ENCODE results near the gene TMEM151B.

The TMEM151B gene

DNA sequence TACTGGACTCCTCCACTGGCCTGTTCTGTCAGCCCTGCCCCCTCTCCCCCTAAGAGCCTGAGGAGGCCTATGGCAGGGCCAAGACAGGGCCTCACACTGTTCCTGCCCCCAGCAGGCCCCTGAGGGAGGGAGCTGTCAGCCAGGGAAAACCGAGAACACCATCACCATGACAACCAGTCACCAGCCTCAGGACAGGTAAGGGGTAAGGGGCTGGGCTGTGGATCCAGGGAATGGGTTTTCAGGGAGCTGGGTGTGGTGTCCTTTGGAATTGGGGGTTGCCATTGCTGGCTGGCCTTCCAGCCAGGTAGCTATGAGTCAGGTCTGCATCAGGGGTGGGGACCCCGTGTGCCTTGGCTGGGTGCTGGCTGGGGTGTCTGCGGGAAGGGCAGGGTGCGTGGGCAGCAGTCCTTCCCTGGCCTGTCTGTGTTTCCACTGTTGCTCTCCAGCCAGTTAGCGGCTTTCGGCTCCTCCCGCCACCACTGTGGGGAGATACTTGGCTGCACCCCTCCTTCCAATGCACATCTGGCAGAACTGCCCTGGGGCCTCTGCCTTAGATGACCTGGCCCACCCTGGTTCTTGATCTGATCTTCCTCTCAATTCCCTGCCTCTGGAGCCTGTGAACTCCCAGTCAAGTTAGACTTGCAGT lies 43.0 kb upstream of the TMEM151B start:
- no peak for DNase-seq
- H3K27ac ChIP-seq, result no peak overlapping the region
- TF ChIP-seq, protein P1, sequence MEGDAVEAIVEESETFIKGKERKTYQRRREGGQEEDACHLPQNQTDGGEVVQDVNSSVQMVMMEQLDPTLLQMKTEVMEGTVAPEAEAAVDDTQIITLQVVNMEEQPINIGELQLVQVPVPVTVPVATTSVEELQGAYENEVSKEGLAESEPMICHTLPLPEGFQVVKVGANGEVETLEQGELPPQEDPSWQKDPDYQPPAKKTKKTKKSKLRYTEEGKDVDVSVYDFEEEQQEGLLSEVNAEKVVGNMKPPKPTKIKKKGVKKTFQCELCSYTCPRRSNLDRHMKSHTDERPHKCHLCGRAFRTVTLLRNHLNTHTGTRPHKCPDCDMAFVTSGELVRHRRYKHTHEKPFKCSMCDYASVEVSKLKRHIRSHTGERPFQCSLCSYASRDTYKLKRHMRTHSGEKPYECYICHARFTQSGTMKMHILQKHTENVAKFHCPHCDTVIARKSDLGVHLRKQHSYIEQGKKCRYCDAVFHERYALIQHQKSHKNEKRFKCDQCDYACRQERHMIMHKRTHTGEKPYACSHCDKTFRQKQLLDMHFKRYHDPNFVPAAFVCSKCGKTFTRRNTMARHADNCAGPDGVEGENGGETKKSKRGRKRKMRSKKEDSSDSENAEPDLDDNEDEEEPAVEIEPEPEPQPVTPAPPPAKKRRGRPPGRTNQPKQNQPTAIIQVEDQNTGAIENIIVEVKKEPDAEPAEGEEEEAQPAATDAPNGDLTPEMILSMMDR (IDR thresholded peaks at IDR 0.05; ENCODE audit: low read depth, low read length), result no peak
- peaks cover 58% of the 10 kb centered on the region for H3K36me3 ChIP-seq
- H3K27me3 ChIP-seq (ENCODE audit: insufficient read depth, low read depth, severe bottlenecking), result no peaks in the 10 kb centered on the region
- no peaks in the 10 kb centered on the region for H3K9me3 ChIP-seq (ENCODE audit: severe bottlenecking)
- H3K4me3 ChIP-seq (ENCODE audit: low read depth, low read length), result no peak overlapping the region

DNA sequence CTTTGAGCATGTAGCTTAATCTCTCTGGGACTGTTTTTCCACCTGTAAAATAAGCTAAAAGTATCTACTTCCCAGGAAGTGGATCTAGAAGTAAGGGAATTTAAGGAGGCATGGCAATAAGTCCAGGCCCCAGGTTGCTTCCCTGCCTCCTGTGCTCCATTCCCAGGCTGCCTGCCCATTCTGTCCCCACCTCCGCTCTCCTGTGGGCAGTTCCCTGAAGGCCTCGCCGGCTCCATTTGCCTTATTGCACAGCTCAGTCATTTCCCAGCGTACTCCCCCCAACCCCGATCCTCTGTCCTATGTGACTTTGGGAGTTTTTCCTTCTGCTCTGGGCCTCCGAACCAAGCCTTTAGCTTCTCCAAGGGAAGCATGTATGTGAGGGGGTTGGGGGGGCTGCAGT lies 42.2 kb upstream of the TMEM151B start:
- H3K36me3 ChIP-seq, result peaks cover 65% of the 10 kb centered on the region
- no peaks in the 10 kb centered on the region for H3K27me3 ChIP-seq (ENCODE audit: insufficient read depth, low read depth, severe bottlenecking)
- TF ChIP-seq, protein P1 (IDR thresholded peaks at IDR 0.05; ENCODE audit: low read depth, low read length), result no peak
- no peak for DNase-seq
- H3K27ac ChIP-seq, result no peak overlapping the region
- H3K9me3 ChIP-seq (ENCODE audit: severe bottlenecking), result no peaks in the 10 kb centered on the region
- H3K4me3 ChIP-seq (ENCODE audit: low read depth, low read length), result no peak overlapping the region

DNA sequence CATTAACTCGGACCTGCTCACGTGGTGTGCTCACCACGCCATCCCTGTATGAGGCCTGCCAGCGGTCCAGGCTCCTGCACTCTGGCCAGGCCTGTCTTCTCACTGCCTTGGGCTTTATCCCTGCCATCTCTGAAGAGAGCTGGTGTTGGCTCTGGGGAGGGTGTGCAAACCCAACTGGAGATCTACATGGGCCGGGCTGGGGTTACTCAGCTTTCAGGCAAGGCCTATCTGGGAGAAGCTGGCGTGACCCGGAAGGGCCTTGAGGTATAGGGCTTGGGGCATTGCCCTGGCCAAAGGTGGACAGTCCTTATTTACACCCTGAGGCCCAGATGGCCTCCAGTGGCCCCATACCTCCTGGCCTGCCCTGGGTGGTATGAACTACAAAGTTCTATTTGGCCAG lies 41.8 kb upstream of the TMEM151B start:
- Histone ChIP-seq H3K36me3 (peaks cover 69% of the 10 kb centered on the region), H3K27me3 (ENCODE audit: insufficient read depth, low read depth, severe bottlenecking) (no peaks in the 10 kb centered on the region), H3K9me3 (ENCODE audit: severe bottlenecking) (no peaks in the 10 kb centered on the region), H3K27ac (no peak overlapping the region), H3K4me3 (ENCODE audit: low read depth, low read length) (no peak overlapping the region)
- DNase-seq, result no peak
- TF ChIP-seq, protein P1 (IDR thresholded peaks at IDR 0.05; ENCODE audit: low read depth, low read length), result no peak

DNA sequence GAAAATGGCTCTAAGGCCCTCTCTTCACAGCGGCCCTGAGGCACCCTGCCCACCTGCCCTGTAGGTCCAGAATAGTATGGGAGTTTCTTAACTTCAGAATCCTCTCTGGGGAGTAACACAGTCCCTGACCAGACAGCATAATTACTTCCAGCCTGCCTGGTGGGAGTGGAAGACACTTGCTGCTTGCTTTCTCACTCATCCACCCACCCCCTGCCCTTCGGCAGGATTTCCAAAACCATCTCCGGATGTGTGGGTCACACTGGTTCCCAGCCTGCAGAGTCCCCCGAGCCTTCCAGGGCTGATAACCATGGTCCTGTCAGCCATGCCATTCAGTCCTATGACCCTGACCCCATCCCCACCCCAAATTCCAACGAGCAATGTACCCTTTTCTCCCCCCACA lies 41.4 kb upstream of the TMEM151B start:
- no peaks in the 10 kb centered on the region for H3K9me3 ChIP-seq (ENCODE audit: severe bottlenecking)
- peaks cover 74% of the 10 kb centered on the region for H3K36me3 ChIP-seq
- H3K27ac ChIP-seq, result no peak overlapping the region
- TF ChIP-seq, protein P1 (IDR thresholded peaks at IDR 0.05; ENCODE audit: low read depth, low read length), result no peak
- no peak overlapping the region for H3K4me3 ChIP-seq (ENCODE audit: low read depth, low read length)
- DNase-seq, result peak; percentile 4
- H3K27me3 ChIP-seq (ENCODE audit: insufficient read depth, low read depth, severe bottlenecking), result no peaks in the 10 kb centered on the region

DNA sequence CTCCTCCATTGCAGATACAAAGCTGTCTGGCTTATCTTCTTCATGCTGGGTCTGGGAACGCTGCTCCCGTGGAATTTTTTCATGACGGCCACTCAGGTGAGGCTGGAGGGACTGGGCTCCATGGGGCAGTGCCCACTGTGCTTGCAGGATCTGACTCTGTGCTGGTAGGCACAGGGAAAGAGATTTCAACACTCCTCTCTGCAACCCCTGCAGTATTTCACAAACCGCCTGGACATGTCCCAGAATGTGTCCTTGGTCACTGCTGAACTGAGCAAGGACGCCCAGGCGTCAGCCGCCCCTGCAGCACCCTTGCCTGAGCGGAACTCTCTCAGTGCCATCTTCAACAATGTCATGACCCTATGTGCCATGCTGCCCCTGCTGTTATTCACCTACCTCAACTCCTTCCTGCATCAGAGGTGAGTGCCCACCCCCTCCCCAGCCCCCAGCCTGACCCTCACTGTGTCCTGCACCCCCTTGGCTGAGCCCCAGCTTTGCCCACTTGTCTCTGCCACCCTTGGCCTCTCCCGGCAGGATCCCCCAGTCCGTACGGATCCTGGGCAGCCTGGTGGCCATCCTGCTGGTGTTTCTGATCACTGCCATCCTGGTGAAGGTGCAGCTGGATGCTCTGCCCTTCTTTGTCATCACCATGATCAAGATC lies 40.7 kb upstream of the TMEM151B start:
- TF ChIP-seq, protein P1 (IDR thresholded peaks at IDR 0.05; ENCODE audit: low read depth, low read length), result no peak
- H3K27ac ChIP-seq, result no peak overlapping the region

More for the DNA sequence above, 40.7 kb upstream of the TMEM151B start:
- no peak overlapping the region for H3K4me3 ChIP-seq (ENCODE audit: low read depth, low read length)
- H3K27me3 ChIP-seq (ENCODE audit: insufficient read depth, low read depth, severe bottlenecking), result no peaks in the 10 kb centered on the region
- peak; percentile 4 for DNase-seq
- H3K36me3 ChIP-seq, result peaks cover 80% of the 10 kb centered on the region
- no peaks in the 10 kb centered on the region for H3K9me3 ChIP-seq (ENCODE audit: severe bottlenecking)
